Measurements from ENCODE around the gene ZBBX.

The ZBBX gene

DNA sequence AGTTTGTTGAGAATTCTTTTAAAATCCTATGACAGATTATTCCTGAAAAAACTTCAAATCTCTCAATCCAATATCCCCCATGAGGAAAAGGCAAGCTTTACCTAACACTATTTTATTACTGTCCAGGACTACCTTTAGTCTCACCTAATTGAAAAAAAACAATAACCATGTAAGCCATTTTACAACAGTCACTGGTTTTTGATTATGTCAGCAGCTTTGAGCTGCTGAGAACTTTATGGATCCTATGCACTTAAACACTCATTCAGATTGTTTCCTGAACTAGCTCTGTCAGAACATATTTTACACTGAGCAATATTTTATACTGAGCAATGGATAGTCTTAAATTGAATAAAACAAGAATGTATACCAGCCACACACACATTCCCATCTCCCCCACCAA is 79.9 kb downstream of the ZBBX start:
- TF ChIP-seq POLR2AphosphoS5 (IDR thresholded peaks at IDR 0.05; ENCODE audit: borderline replicate concordance, low read depth, low read length), result no peak
- no peak for TF ChIP-seq EZH2 (IDR thresholded peaks at IDR 0.05)
- TF ChIP-seq FOXP2 (optimal IDR thresholded peaks at IDR 0.05; ENCODE audit: control extremely low read depth, extremely low read length, insufficient read depth), result no peak
- H3K4me3 ChIP-seq, result no peak overlapping the region

GRCh38 chr3:167289435-167289834 is 90.7 kb downstream of the ZBBX start:
- no peaks in the 10 kb centered on the region for H3K9me3 ChIP-seq (ENCODE audit: low read depth, low read length)
- no peak overlapping the region for H3K27ac ChIP-seq
- no peak for DNase-seq (ENCODE audit: low read depth, low spot score)
- H3K9ac ChIP-seq (ENCODE audit: insufficient read length), result no peak overlapping the region
- H3K36me3 ChIP-seq (ENCODE audit: insufficient read depth, low read length), result no peaks in the 10 kb centered on the region
- no peak for TF ChIP-seq EZH2 (IDR thresholded peaks at IDR 0.05)
- TF ChIP-seq POLR2AphosphoS5 (IDR thresholded peaks at IDR 0.05; ENCODE audit: borderline replicate concordance, low read depth, low read length), result no peak
- no peak for TF ChIP-seq FOXP2 (optimal IDR thresholded peaks at IDR 0.05; ENCODE audit: control extremely low read depth, extremely low read length, insufficient read depth)
- H3K4me3 ChIP-seq, result no peak overlapping the region

More for the DNA sequence above, 79.9 kb downstream of the ZBBX start:
- Histone ChIP-seq H3K9me3 (ENCODE audit: low read depth, low read length) (no peaks in the 10 kb centered on the region), H3K36me3 (ENCODE audit: insufficient read depth, low read length) (no peaks in the 10 kb centered on the region), H3K9ac (ENCODE audit: insufficient read length) (no peak overlapping the region), H3K27ac (no peak overlapping the region)
- DNase-seq (ENCODE audit: low read depth, low spot score), result no peak

GRCh38 chr3:167288737-167289136 is 91.4 kb downstream of the ZBBX start:
- no peak overlapping the region for H3K4me3 ChIP-seq
- H3K9me3 ChIP-seq (ENCODE audit: low read depth, low read length), result no peaks in the 10 kb centered on the region
- no peak overlapping the region for H3K9ac ChIP-seq (ENCODE audit: insufficient read length)
- H3K27ac ChIP-seq, result no peak overlapping the region
- no peak for DNase-seq (ENCODE audit: low read depth, low spot score)
- TF ChIP-seq EZH2 (IDR thresholded peaks at IDR 0.05) (no peak), FOXP2 (optimal IDR thresholded peaks at IDR 0.05; ENCODE audit: control extremely low read depth, extremely low read length, insufficient read depth) (no peak), POLR2AphosphoS5 (IDR thresholded peaks at IDR 0.05; ENCODE audit: borderline replicate concordance, low read depth, low read length) (no peak)
- no peaks in the 10 kb centered on the region for H3K36me3 ChIP-seq (ENCODE audit: insufficient read depth, low read length)

- H3K4me3 ChIP-seq, result no peak overlapping the region
- TF ChIP-seq FOXP2 (optimal IDR thresholded peaks at IDR 0.05; ENCODE audit: control extremely low read depth, extremely low read length, insufficient read depth), result no peak
- no peak for DNase-seq (ENCODE audit: low read depth, low spot score)
- no peaks in the 10 kb centered on the region for H3K9me3 ChIP-seq (ENCODE audit: low read depth, low read length)
- H3K36me3 ChIP-seq (ENCODE audit: insufficient read depth, low read length), result no peaks in the 10 kb centered on the region
- no peak overlapping the region for H3K9ac ChIP-seq (ENCODE audit: insufficient read length)
- H3K27ac ChIP-seq, result no peak overlapping the region
Observed at GRCh38 chr3:167287308-167287707, 92.8 kb downstream of the ZBBX start.

- Histone ChIP-seq H3K36me3 (ENCODE audit: insufficient read depth, low read length) (no peaks in the 10 kb centered on the region), H3K27ac (no peak overlapping the region), H3K9me3 (ENCODE audit: low read depth, low read length) (no peaks in the 10 kb centered on the region), H3K4me3 (no peak overlapping the region), H3K9ac (ENCODE audit: insufficient read length) (no peak overlapping the region)
- no peak for DNase-seq (ENCODE audit: low read depth, low spot score)
- TF ChIP-seq FOXP2 (optimal IDR thresholded peaks at IDR 0.05; ENCODE audit: control extremely low read depth, extremely low read length, insufficient read depth) (no peak), POLR2AphosphoS5 (IDR thresholded peaks at IDR 0.05; ENCODE audit: borderline replicate concordance, low read depth, low read length) (no peak), EZH2 (IDR thresholded peaks at IDR 0.05) (no peak)
Observed at GRCh38 chr3:167274141-167274874, 105.8 kb downstream of the ZBBX start.

DNA sequence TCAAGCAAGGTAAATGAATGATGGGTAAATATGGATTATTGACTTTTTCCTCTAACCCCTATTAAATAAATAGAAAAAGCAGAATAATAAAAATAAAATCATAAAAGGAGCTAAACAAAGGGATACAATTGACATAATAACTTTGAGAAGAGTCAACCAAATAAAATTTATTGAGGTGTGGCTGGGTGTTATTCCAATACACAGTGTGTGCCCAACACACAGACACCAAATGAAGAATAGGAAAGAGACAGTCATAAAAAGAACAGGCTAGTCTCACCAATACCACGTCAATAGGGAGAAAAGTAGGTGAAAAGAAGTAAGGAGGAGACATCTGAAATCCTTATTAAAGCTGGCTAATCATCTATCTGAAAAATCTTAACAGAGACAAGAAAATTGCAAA is 127.1 kb downstream of the ZBBX start:
- no peak for DNase-seq (ENCODE audit: low read depth, low spot score)
- no peaks in the 10 kb centered on the region for H3K36me3 ChIP-seq (ENCODE audit: insufficient read depth, low read length)
- H3K4me3 ChIP-seq, result no peak overlapping the region
- H3K27ac ChIP-seq, result no peak overlapping the region
- H3K9me3 ChIP-seq (ENCODE audit: low read depth, low read length), result no peaks in the 10 kb centered on the region
- no peak overlapping the region for H3K9ac ChIP-seq (ENCODE audit: insufficient read length)
- TF ChIP-seq EZH2 (IDR thresholded peaks at IDR 0.05), result no peak
- no peak for TF ChIP-seq POLR2AphosphoS5 (IDR thresholded peaks at IDR 0.05; ENCODE audit: borderline replicate concordance, low read depth, low read length)
- no peak for TF ChIP-seq FOXP2 (optimal IDR thresholded peaks at IDR 0.05; ENCODE audit: control extremely low read depth, extremely low read length, insufficient read depth)

DNA sequence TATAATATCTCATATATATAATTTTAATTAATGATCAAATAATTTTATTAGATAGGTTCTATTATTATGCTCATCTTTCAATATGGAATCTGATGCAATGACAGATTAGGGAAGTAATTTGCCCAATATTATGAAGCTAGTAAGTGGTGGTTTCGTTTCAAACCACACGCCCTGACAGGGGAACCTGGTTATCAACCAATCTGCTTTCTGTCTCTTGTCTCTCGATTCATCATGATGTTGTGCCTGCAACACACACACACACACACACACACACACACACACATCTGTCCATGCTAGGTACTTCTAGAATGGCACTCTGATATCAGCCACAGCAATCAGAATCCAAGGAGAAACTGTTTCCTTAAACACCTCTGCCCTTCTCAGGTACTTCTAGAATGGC is 128.4 kb downstream of the ZBBX start:
- H3K36me3 ChIP-seq (ENCODE audit: insufficient read depth, low read length), result no peaks in the 10 kb centered on the region
- H3K9me3 ChIP-seq (ENCODE audit: low read depth, low read length), result no peaks in the 10 kb centered on the region
- TF ChIP-seq FOXP2 (optimal IDR thresholded peaks at IDR 0.05; ENCODE audit: control extremely low read depth, extremely low read length, insufficient read depth), result no peak
- no peak for TF ChIP-seq EZH2 (IDR thresholded peaks at IDR 0.05)
- DNase-seq (ENCODE audit: low read depth, low spot score), result no peak
- H3K4me3 ChIP-seq, result no peak overlapping the region
- no peak overlapping the region for H3K9ac ChIP-seq (ENCODE audit: insufficient read length)
- no peak overlapping the region for H3K27ac ChIP-seq

DNA sequence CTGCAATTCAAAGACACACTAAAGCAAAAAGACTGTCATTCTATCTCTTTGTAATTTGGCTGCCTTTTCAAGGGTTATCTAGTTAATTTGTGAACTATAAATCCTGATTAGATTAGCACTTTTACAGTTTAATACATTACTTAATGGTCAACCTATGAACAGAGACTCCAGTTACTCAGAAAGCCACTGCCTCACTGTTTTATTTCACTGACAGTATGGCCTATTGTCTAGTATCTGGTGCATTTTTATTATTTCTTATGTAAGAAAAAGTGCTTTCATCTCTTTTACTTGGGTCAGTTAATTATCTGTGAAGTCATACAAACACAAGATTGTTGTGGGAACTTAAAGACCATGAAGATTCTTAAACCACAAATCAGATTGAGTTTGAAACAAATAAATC is 133.8 kb downstream of the ZBBX start:
- no peak for DNase-seq (ENCODE audit: low read depth, low spot score)
- H3K9me3 ChIP-seq (ENCODE audit: low read depth, low read length), result no peaks in the 10 kb centered on the region
- no peak overlapping the region for H3K27ac ChIP-seq
- no peak overlapping the region for H3K4me3 ChIP-seq
- H3K9ac ChIP-seq (ENCODE audit: insufficient read length), result no peak overlapping the region
- TF ChIP-seq EZH2 (IDR thresholded peaks at IDR 0.05) (no peak), FOXP2 (optimal IDR thresholded peaks at IDR 0.05; ENCODE audit: control extremely low read depth, extremely low read length, insufficient read depth) (no peak), POLR2AphosphoS5 (IDR thresholded peaks at IDR 0.05; ENCODE audit: borderline replicate concordance, low read depth, low read length) (no peak)
- no peaks in the 10 kb centered on the region for H3K36me3 ChIP-seq (ENCODE audit: insufficient read depth, low read length)
